DND-41 (cell line): Measurements from ENCODE around the gene ACP5.

ENCODE experiments used
- EZH2 ChIP-seq: IDR thresholded peaks from 3 replicates; pipeline ENCODE4 v1.6.1; 2012; ENCODE audit warnings: borderline replicate concordance, low read depth, mild to moderate bottlenecking, moderate library complexity, low read length, inconsistent platforms; ENCODE audit not compliant: severe bottlenecking
- TF ChIP-seq, protein P1 (sequence below): IDR thresholded peaks from 2 replicates; pipeline ENCODE4 v1.5.1; 2012; ENCODE audit warnings: borderline replicate concordance, low read length, moderate library complexity, mild to moderate bottlenecking; ENCODE audit not compliant: poor library complexity, severe bottlenecking; ENCODE audit errors: extremely low read depth

GRCh38 chr19:11534948-11535347, 42.5 kb downstream of the ACP5 start:
- TF ChIP-seq, protein P1, sequence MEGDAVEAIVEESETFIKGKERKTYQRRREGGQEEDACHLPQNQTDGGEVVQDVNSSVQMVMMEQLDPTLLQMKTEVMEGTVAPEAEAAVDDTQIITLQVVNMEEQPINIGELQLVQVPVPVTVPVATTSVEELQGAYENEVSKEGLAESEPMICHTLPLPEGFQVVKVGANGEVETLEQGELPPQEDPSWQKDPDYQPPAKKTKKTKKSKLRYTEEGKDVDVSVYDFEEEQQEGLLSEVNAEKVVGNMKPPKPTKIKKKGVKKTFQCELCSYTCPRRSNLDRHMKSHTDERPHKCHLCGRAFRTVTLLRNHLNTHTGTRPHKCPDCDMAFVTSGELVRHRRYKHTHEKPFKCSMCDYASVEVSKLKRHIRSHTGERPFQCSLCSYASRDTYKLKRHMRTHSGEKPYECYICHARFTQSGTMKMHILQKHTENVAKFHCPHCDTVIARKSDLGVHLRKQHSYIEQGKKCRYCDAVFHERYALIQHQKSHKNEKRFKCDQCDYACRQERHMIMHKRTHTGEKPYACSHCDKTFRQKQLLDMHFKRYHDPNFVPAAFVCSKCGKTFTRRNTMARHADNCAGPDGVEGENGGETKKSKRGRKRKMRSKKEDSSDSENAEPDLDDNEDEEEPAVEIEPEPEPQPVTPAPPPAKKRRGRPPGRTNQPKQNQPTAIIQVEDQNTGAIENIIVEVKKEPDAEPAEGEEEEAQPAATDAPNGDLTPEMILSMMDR, result no peak
- TF ChIP-seq EZH2, result no peak
